ENCODE results near the gene PWWP2B. TPM values are rescaled to one million over a fixed set of nuclear protein-coding genes. Genes with fewer than 3 reads are reported as not detected.

PWWP2B gene
- total and polyA plus RNA-seq, 2 donors (not counting 3 experiments of a cell fraction or from before 2014, with no cell fraction given): 4.6 to 11.8 TPM

DNA sequence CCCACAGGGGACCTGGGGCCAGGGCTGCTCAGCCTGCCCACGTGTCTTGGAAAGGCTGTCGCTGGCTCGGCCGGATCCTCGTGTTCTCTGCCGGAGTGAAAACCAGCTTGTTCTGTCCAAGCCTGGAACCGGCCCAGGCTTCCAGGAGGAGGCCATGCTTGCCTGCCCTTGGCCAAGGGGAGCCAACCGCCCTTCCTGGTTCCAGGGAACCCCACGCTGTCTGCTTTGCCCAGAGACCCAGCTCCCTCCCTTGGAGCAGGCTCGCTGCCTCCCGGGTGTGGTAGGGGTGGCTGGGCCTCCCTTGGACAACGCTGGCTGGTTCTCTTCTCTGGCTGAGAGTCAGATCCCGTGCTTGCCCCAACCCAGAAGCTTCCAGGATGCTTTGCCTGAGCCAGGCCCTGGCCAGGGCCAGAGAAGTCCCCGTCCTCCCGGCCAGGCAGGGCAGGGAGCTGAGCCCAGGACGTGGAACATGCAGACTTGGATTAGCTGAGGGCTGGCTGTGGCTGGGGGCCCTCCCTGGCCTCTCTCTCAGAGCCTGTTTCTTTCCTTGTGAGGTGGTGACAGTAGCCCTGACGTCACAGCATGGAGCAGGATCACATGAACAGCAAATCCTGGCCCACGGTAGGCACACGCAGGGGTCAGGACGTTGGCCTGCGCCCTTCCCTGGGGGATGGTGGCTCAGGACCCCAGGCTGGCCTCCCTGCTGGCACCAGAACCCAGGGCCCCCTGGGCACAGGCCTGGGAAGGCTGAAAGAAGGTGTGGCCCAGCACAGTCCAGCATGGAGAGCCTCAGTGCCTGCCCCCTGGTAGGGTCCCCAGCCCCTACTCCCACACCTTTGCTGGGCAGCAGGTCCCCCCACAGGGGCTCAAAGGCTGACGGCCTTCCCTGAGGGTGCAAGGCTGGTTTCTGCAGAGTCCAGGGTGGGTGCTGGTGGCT, 67.5 kb downstream of the PWWP2B start:
- Histone ChIP-seq H3K9me3 (replicated peaks; ENCODE audit: control insufficient read depth, insufficient read depth, low read length) (no peaks in the 10 kb centered on the region), H3K9ac (replicated peaks; ENCODE audit: extremely low read depth, insufficient read depth, low read length) (no peak overlapping the region), H3K27ac (ENCODE audit: insufficient read depth, low read depth, low read length) (no peak overlapping the region), H3K4me2 (ENCODE audit: insufficient read depth, low read length) (no peak overlapping the region), H3K27me3 (ENCODE audit: control insufficient read depth in 2 of 2, insufficient read depth in 2 of 2, low read length in 2 of 2) (no peaks in the 10 kb centered on the region), H3K4me1 (ENCODE audit: control insufficient read depth, extremely low read depth, insufficient read depth, low read length) (no peaks in the 10 kb centered on the region), H2AFZ (ENCODE audit: low read depth, low read length) (no peak overlapping the region), H3K36me3 (ENCODE audit: control insufficient read depth in 2 of 2, extremely low read depth in 1 of 2, insufficient read depth in 2 of 2, low read length in 2 of 2) (no peaks in the 10 kb centered on the region), H4K20me1 (replicated peaks; ENCODE audit: control insufficient read depth, extremely low read depth, insufficient read depth, low read length) (no peaks in the 10 kb centered on the region), H3K9me1 (replicated peaks; ENCODE audit: control insufficient read depth, extremely low read depth, insufficient read depth, low read length) (no peaks in the 10 kb centered on the region), H3K4me3 (replicated peaks in 1 of 3; ENCODE audit: insufficient read depth in 1 of 3, low read depth in 1 of 3, low read length in 3 of 3) (no peak overlapping the region), H3K79me2 (ENCODE audit: control insufficient read depth, insufficient read depth, low read length) (no peaks in the 10 kb centered on the region)
- CTCF ChIA-PET: interaction anchor here (0.9 kb wide), 1 partner anchor 76 kb away, joined by 3 read pairs; no protein-coding TSS in a partner anchor
- TF ChIP-seq EZH2 (IDR thresholded peaks at IDR 0.05; ENCODE audit: borderline replicate concordance, low read depth, low read length, severe bottlenecking) (no peak), POLR2A (IDR thresholded peaks at IDR 0.05; ENCODE audit: low read depth, low read length) (no peak), JUN (IDR thresholded peaks at IDR 0.05; ENCODE audit: borderline replicate concordance, insufficient read depth, insufficient read length, low read depth) (no peak), GATA2 (IDR thresholded peaks at IDR 0.05; ENCODE audit: insufficient read depth, insufficient read length, low read depth, low read length) (no peak), POLR2AphosphoS5 (IDR thresholded peaks at IDR 0.05; ENCODE audit: insufficient read depth, low read depth, low read length) (no peak), MYC (IDR thresholded peaks at IDR 0.05; ENCODE audit: low read depth, low read length) (no peak), FOS (IDR thresholded peaks at IDR 0.05; ENCODE audit: borderline replicate concordance, insufficient read depth, low read length) (no peak)
- TF ChIP-seq, protein P1, sequence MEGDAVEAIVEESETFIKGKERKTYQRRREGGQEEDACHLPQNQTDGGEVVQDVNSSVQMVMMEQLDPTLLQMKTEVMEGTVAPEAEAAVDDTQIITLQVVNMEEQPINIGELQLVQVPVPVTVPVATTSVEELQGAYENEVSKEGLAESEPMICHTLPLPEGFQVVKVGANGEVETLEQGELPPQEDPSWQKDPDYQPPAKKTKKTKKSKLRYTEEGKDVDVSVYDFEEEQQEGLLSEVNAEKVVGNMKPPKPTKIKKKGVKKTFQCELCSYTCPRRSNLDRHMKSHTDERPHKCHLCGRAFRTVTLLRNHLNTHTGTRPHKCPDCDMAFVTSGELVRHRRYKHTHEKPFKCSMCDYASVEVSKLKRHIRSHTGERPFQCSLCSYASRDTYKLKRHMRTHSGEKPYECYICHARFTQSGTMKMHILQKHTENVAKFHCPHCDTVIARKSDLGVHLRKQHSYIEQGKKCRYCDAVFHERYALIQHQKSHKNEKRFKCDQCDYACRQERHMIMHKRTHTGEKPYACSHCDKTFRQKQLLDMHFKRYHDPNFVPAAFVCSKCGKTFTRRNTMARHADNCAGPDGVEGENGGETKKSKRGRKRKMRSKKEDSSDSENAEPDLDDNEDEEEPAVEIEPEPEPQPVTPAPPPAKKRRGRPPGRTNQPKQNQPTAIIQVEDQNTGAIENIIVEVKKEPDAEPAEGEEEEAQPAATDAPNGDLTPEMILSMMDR (IDR thresholded peaks at IDR 0.05; ENCODE audit: extremely low read depth in 1 of 2, insufficient read depth in 1 of 2, low read depth in 1 of 2, low read length in 2 of 2): no peak
- TF ChIP-seq, protein P2, sequence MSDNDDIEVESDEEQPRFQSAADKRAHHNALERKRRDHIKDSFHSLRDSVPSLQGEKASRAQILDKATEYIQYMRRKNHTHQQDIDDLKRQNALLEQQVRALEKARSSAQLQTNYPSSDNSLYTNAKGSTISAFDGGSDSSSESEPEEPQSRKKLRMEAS (IDR thresholded peaks at IDR 0.05; ENCODE audit: insufficient read depth, insufficient read length): no peak
- intact Hi-C loops (cut with micrococcal nuclease): no loop called here
- FAIRE-seq: no peak
- dilution Hi-C loops (cut with MboI; ENCODE audit: extremely low pct_ligation_motif_present, low sequenced_read_pairs): no loop called here
- POLR2A ChIA-PET: no interaction called here
- no TSS peak for BruUV-seq (replicated peaks)
- DNase-seq (ENCODE audit: low read depth, low spot score): no peak
